LNCAP (cell line): Measurements from ENCODE around the gene SARS1.

Experiments
- TF ChIP-seq, protein P1 (sequence below): fragments of 450-650 bp; IDR thresholded peaks from 2 replicates; pipeline ENCODE4 v1.5.1; 2017; ENCODE audit warnings: mild to moderate bottlenecking

Gene SARS1

DNA sequence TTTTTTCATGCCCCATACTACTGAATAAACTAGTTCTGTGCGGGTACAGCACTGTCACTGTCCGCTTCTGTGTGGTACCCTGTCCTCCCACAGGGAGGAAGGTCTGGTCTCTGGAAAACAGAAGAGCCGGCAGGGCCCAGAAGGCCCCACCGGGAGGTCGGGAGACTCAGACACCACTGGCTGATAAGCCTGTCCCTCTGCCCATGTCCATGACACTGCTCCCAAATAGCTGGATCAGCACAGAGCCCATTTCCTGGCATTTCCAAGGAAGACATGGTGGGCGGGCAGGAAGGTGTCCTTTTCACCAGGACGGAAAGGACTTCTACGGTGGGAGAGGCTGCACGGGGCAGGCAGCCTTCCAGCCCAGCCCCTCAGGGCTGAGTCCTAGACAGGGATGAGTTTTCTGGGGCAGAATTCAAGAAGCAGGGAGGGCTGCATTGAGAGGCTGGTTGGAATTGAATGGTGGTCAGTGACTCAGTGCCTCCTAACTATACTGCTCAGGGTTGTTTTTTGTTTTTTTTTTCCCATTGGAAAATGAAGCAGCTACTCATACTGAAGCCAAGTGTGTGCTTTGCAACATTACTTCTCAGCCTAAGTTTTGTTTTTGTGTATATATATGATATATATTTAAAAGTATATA is 62.1 kb downstream of the SARS1 start:
- TF ChIP-seq, protein P1, sequence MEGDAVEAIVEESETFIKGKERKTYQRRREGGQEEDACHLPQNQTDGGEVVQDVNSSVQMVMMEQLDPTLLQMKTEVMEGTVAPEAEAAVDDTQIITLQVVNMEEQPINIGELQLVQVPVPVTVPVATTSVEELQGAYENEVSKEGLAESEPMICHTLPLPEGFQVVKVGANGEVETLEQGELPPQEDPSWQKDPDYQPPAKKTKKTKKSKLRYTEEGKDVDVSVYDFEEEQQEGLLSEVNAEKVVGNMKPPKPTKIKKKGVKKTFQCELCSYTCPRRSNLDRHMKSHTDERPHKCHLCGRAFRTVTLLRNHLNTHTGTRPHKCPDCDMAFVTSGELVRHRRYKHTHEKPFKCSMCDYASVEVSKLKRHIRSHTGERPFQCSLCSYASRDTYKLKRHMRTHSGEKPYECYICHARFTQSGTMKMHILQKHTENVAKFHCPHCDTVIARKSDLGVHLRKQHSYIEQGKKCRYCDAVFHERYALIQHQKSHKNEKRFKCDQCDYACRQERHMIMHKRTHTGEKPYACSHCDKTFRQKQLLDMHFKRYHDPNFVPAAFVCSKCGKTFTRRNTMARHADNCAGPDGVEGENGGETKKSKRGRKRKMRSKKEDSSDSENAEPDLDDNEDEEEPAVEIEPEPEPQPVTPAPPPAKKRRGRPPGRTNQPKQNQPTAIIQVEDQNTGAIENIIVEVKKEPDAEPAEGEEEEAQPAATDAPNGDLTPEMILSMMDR: no peak

DNA sequence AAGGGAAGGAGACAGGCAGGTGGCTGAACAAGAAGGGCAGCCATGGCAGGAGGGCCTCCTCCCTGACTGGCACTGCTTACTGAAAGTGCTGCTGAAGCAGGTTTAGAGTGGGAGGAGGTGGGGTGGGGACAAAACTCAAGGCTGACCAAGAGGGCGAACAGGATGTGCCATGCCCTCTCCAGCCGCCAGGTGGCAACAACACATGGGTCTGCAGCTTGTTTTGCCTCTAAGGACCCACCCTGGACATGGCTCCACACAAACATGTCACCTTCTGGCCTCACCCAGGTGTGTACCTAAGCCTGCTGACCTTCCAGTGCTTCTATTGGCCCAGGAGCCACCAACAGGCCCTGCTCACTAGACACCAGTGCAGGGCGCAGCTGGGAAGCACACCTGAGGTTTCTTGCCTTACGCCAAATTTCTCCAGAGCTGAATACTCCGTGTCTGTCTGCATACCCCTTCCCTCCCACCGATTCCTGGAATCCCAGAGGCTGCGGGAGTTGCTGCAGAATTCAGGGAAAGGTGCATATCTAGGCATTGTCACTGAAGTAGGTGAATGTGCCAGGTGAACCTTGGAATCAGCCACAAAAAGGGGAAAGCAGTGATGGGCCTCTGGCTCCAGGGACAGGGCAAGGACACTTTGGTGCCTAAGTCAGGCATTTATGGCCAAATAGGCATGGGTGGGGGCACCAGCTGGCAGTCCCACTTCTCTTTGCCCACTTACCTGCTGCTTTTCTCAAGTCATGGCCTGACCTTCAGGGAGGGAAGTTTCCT is 63.9 kb downstream of the SARS1 start:
- TF ChIP-seq, protein P1: peak; percentile 92

DNA sequence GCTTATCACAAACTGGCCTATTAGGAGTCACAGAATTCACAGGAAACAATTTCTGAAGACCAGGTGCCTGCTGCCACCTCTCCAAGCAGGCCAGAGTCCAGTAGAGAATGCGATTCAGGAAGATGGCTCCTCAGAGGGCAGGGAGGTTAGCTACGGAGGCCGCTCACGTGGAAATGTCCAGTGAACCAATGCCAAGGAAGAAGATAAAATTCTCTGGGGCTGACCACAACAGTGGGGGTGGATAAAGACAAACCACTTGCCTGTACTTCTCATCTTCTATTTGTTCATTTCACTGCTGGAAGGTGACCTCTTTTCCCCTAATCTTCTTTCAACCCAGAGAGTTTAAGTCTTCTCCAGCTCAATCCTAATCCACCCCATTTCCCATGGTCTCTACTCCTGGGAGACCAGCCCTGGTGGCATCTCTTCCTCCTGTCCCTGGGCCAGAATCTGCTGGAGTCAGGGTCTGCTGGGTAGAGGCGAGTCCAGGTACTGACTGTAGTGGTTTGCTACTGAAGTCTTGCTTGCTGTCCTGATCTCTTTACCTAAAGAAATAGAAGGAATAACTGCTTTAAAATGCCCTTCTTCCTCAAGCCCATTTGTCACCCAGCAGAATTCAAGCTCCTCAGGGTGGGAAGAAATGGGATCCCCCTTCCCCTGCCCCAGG is 66.0 kb downstream of the SARS1 start:
- TF ChIP-seq, protein P1: no peak

DNA sequence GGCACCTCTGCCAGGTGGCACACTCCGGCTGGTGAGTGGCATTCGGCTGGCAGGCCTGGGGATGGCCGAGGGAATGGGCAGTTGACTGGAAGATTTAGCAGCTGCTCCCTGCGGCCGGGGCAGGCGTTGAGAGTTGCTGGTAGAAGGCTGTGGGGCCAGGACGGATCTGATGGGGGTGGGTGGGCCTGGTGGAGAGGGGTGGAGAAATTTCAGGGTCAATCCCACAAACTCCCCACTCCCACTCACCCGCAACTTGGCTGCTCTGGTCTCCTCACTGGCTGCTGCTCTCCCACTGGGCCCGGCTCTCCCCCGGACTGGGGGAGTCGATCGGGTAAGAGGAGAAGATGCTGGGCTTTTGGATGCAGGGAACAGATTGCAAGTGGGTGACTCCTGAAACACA is 67.1 kb downstream of the SARS1 start:
- TF ChIP-seq, protein P1: no peak

DNA sequence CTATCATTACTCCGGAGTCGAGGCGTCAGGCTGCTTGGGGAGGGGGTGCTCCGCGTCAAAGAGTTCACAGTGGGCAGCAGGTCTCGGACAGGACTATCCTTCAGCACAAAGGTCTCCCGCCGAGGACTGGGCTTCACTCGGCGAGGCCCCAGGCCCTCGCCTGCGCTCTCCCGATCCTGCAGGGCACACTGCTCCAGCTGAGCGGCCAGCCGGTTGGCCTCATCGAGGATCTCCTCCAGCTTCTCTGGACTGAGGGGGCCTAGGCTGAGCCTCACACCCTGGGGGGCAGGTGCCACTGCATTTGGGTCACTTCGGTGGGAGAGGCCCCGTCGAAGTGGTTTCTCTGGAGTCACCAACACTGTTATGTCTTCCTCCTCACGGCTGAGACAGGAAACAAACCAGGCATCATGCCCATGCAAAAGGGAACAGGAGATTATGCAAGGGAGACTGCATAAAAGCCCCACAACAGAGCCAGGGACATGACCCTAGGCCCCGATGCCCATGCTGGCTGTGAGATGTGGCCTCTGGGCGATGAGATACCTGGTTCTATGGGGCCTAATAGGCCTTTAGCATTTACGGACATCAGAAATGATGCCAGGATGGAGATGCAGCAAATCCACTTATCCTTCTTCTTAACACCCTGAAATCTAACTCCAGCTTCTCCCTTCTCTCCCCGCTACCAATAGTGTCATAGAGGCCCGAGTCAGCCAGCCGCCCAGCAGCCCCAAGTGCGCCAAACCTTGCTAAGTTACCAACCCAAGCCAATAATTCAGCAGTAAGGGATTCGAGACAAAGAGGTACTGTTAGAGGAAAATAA is 68.2 kb downstream of the SARS1 start:
- TF ChIP-seq, protein P1: no peak

DNA sequence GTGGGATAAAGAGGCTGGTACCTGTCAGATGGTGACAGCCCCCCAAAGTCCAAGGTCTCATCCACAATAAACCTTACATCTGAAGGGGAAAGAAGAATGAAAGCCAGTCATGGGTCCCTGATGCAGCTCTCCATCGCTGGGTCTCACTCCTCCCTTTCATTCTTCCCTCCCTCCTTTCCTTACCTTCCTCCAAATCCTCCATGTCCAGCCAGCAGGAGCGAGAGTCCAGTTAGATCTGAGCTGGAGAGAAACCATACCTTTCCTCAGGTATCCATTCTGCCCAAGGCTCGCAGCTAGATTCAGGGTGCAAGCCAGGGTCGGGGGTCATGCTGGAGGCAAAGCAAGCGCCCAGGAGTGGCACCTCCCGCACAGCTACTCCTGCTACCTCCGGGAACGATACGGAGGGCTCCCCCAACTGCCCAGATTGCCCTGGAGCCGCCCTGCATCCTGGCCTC is 68.8 kb downstream of the SARS1 start:
- TF ChIP-seq, protein P1: no peak
